Breast epithelium (tissue), 4 donors: ENCODE measurements around the gene ESCO1. TPM values are rescaled to one million over a fixed set of nuclear protein-coding genes. Genes with fewer than 3 reads are reported as not detected.

Experiments
- DNase-seq, 2 donors: peaks; one replicate each; pipeline ENCODE4 v3.0.0-alpha.2; 2019; ENCODE audit warnings: low spot score in 2 of 2
- H3K27ac ChIP-seq, 2 donors: fragments of 200-600 bp; sonication (generic) in 1 of 2; one replicate each; pipeline ENCODE4 v1.5.1; 2016 to 2019; ENCODE audit warnings: mild to moderate bottlenecking in 1 of 2
- H3K27me3 ChIP-seq, 2 donors: fragments of 200-600 bp; sonication (generic) in 1 of 2; one replicate each; pipeline versions ENCODE4 v1.5.1 to v1.6.0; 2017 to 2019; ENCODE audit warnings: control low read depth in 1 of 2, mild to moderate bottlenecking in 1 of 2
- H3K36me3 ChIP-seq: fragments of 200-600 bp; one replicate; pipeline ENCODE4 v1.5.1; 2019
- H3K4me1 ChIP-seq, 2 donors: fragments of 200-600 bp; sonication (generic); one replicate each; pipeline ENCODE4 v1.5.1; 2016 to 2019; ENCODE audit warnings: control low read depth in 1 of 2
- H3K4me3 ChIP-seq, 3 donors: fragments of 200-600 bp; sonication (generic); 1 replicate in 2 of 3; 2 replicates in 1 of 3; pipeline ENCODE4 v1.5.1; 2016 to 2019; ENCODE audit warnings: mild to moderate bottlenecking in 3 of 3, moderate library complexity in 2 of 3
- H3K9me3 ChIP-seq, 2 donors: fragments of 200-600 bp; sonication (generic) in 1 of 2; one replicate each; pipeline ENCODE4 v1.5.1; 2016 to 2019; ENCODE audit warnings: control low read depth in 1 of 2
- POLR2A ChIP-seq: fragments of 450-650 bp; IDR thresholded peaks from one replicate; pipeline ENCODE4 v1.6.1; 2016; ENCODE audit warnings: antibody characterized with exemption, mild to moderate bottlenecking, moderate library complexity
- POLR2AphosphoS5 ChIP-seq, 3 donors: sonication (generic); formaldehyde crosslinking; IDR thresholded peaks; one replicate each; pipeline ENCODE4 v1.6.1; 2017; ENCODE audit warnings: antibody characterized with exemption in 3 of 3
- intact Hi-C: fragments of 100-400 bp; cut with DNase I; formaldehyde crosslinking; loops from one replicate; pipeline ENCODE4 v1.15.1; 2023; ENCODE audit warnings: low total_unique reads
- total RNA-seq, 3 donors: library from RNA; depleted of rRNA; stranded (reverse); fragments of >200 nt; gene quantifications; one replicate each; pipeline ENCODE4 v1.1.0, GENCODE V29; 2016
- TF ChIP-seq, protein P1 (sequence below), 3 donors: fragments of 450-650 bp; IDR thresholded peaks; one replicate each; pipeline ENCODE4 v1.5.1; 2016 to 2017; ENCODE audit warnings: antibody characterized with exemption in 3 of 3, mild to moderate bottlenecking in 3 of 3, moderate library complexity in 3 of 3

The ESCO1 gene
- total RNA-seq, 3 donors from 2014 or later: 14.2 to 28.2 (median 18.4) TPM

DNA sequence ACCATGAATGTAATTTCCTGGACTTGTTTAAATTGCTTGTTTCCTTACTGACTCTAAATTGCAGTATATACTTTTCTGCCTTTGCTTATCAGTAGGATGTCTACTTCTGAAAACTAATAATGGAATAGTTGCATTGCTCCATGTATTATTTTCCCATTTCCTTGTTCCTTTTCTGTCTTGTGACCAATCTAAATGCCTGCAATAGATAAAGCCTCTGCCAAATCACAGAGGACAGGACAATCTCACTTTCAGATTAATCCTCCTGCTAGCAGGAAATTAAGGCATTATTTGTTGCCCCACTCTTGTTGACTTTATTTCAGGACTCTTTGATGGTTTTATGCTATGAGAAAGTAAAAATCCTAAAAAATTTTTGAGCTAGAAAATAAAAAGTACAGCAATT, 4.7 kb upstream of the ESCO1 start:
- H3K9me3 ChIP-seq: no peaks in the 10 kb centered on the region
- DNase-seq: no peak
- no peak overlapping the region for H3K4me3 ChIP-seq
- intact Hi-C loops: no loop called here
- no peaks in the 10 kb centered on the region for H3K4me1 ChIP-seq
- peak overlapping the region; percentile 4 to 34 for H3K27ac ChIP-seq
- H3K36me3 ChIP-seq: no peaks in the 10 kb centered on the region
- TF ChIP-seq POLR2A (no peak), POLR2AphosphoS5 (IDR thresholded peaks at IDR 0.05) (no peak)
- TF ChIP-seq, protein P1, sequence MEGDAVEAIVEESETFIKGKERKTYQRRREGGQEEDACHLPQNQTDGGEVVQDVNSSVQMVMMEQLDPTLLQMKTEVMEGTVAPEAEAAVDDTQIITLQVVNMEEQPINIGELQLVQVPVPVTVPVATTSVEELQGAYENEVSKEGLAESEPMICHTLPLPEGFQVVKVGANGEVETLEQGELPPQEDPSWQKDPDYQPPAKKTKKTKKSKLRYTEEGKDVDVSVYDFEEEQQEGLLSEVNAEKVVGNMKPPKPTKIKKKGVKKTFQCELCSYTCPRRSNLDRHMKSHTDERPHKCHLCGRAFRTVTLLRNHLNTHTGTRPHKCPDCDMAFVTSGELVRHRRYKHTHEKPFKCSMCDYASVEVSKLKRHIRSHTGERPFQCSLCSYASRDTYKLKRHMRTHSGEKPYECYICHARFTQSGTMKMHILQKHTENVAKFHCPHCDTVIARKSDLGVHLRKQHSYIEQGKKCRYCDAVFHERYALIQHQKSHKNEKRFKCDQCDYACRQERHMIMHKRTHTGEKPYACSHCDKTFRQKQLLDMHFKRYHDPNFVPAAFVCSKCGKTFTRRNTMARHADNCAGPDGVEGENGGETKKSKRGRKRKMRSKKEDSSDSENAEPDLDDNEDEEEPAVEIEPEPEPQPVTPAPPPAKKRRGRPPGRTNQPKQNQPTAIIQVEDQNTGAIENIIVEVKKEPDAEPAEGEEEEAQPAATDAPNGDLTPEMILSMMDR (IDR thresholded peaks at IDR 0.05): no peak
- no peaks in the 10 kb centered on the region for H3K27me3 ChIP-seq

DNA sequence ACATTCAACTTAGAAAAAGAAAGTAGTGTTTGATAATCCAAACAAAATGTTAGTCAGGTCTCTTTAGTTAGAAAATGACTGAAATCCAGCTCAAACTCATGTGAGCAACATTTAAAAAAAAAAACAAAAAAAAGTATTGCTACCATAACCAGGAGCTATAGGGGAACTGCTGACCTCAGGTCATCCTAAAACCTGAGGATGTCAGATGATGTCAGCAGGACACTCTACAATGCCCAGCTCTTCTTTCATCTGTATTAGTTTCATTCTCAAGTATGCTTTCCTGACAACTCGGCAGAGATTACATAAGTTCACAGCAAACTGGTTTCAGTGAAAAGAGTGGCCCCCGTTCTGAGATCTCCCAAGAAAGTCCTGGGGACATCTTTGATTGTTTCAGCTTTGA, 4.2 kb upstream of the ESCO1 start:
- Histone ChIP-seq H3K9me3 (no peaks in the 10 kb centered on the region), H3K27ac (peak overlapping the region; percentile 4 to 34), H3K4me1 (no peaks in the 10 kb centered on the region), H3K4me3 (no peak overlapping the region), H3K27me3 (no peaks in the 10 kb centered on the region), H3K36me3 (no peaks in the 10 kb centered on the region)
- no peak for DNase-seq
- intact Hi-C loops: no loop called here
- TF ChIP-seq POLR2AphosphoS5 (IDR thresholded peaks at IDR 0.05) (no peak), POLR2A (no peak)
- TF ChIP-seq, protein P1 (IDR thresholded peaks at IDR 0.05): no peak

DNA sequence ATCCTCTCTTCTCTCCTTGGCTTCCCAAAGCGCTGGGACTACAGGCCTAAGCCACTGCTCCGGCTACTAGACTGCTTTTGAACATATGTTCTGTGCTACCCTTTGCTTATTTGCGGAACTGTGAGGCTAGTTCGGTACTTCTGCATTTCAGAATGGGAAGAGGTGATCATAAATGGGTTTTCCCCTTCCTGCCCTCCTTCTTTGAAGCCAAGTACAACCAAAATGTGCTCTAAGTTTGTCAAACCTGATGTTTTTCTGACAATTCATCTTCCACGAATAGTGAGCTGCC, 1.7 kb upstream of the ESCO1 start:
- no peak overlapping the region for H3K27ac ChIP-seq
- no peaks in the 10 kb centered on the region for H3K27me3 ChIP-seq
- DNase-seq: no peak
- H3K4me1 ChIP-seq: peaks cover 0 to 11% of the 10 kb centered on the region in 2 donors
- no peak overlapping the region for H3K4me3 ChIP-seq
- intact Hi-C loops: no loop called here
- TF ChIP-seq POLR2AphosphoS5 (IDR thresholded peaks at IDR 0.05) (no peak), POLR2A (no peak)
- TF ChIP-seq, protein P1 (IDR thresholded peaks at IDR 0.05): no peak
- H3K9me3 ChIP-seq: no peaks in the 10 kb centered on the region
- H3K36me3 ChIP-seq: no peaks in the 10 kb centered on the region

DNA sequence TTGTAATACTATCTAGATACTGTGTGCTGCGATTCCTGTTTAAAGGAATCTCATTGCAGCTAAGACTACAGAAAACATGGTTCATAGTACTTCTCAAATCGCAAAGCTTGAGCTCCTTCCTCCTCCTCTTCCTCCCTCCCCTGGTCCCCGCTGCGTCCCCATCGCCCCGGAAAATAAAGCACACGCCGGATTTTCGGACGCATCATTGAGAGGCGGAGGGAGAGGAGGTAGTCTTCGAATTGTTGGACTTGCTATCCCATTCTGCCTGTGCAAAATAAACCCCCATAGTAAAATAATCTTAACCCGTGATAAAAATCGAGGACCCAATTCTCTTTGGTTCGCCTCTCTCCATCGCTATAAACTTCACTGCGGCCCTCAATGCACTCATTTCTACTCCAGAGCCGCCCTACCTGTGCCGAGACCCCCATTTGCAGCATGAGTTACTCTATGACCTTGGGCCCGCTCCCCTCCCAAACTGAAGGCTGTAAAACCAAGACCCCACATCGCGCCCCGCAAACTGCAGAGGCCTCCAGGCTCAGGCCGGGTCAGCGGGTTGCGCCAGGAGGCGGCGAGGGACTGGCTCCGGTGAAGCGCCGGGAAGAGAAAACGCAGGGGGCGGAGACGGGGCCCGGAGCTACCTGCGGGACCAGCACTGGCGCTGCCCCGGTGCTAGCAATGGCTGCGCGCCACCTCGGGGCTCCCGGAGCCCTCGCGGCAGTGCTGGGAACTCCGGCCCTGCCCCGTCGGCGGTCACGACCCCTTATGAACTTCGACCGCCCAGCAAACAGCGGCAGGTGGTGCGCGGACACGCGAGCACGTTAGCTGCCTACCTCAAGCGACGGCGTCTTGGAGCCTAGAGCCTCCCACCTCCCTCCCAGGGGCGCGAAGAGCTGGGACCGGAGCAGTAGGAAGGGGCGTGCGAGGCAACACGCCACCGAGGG, 649 bp downstream of the ESCO1 start:
- no peaks in the 10 kb centered on the region for H3K36me3 ChIP-seq
- no peaks in the 10 kb centered on the region for H3K9me3 ChIP-seq
- H3K27ac ChIP-seq: peak overlapping the region; percentile 95 to 99
- TF ChIP-seq, protein P1 (IDR thresholded peaks at IDR 0.05): peak in 1 of 3 donors; percentile 32
- no peak for TF ChIP-seq POLR2A
- intact Hi-C loops: no loop called here
- peak overlapping the region; percentile 64 to 79 (median 75) for H3K4me3 ChIP-seq
- no peaks in the 10 kb centered on the region for H3K27me3 ChIP-seq
- H3K4me1 ChIP-seq: peaks cover 0 to 11% of the 10 kb centered on the region in 2 donors
- DNase-seq: peak; percentile 51 to 62

DNA sequence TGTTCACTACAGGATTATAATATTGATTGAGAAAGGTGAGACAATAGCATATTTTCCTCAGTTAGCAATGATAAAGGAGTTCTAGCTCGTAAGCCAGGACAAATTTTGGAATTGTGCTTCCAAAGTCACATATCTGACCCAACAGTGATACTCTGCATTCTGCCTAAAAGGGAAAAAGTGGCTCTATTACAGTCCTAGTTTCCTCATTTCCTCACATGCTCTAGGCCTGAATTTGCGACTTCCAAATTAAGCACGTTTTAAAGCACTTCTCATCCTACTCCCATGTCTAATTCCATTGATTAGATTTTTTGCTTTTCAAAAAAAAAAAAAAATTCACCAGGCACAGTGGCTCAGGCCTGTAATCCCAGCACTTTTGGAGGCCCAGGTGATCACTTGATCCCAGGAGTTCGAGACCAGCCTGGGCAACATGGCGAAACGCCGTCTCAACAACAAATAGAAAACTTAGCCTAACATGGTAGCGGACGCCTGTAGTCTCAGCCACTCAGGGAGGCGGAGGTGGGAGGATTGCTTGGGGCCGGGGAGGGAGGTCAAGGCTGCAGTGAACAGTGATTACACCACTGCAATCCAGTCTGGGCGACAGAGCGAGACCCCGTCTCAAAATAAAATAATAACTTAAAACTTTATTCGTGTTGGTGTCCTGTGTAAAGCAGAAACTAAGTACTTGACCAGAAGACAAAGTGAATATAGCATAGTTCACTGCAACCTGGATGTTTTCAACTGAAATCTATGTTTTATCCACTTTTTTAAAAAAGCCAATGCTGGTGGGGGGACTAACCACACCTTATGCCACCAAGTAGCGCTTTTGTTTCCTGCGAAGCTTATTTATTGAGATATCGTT, 1.5 kb downstream of the ESCO1 start:
- Histone ChIP-seq H3K4me3 (peak overlapping the region; percentile 64 to 79 (median 75)), H3K4me1 (peaks cover 0 to 11% of the 10 kb centered on the region in 2 donors), H3K36me3 (no peaks in the 10 kb centered on the region), H3K9me3 (no peaks in the 10 kb centered on the region), H3K27ac (peak overlapping the region; percentile 95 to 99), H3K27me3 (no peaks in the 10 kb centered on the region)
- intact Hi-C loops: no loop called here
- TF ChIP-seq, protein P1 (IDR thresholded peaks at IDR 0.05): no peak
- TF ChIP-seq POLR2A: no peak
- TF ChIP-seq POLR2AphosphoS5 (IDR thresholded peaks at IDR 0.05): no peak
- no peak for DNase-seq
